NCI-H2107 (cell line): ENCODE results near the gene UQCR11.
"Not testable (repeated sequence)": the region's sequence is repeated elsewhere in the genome, so short reads cannot be mapped to it uniquely, and the experiment has no call there.

Source experiments
- DNase-seq: peaks from one replicate; lab custom pipeline; 2025; lab: John Stamatoyannopoulos, UW

Gene UQCR11

DNA sequence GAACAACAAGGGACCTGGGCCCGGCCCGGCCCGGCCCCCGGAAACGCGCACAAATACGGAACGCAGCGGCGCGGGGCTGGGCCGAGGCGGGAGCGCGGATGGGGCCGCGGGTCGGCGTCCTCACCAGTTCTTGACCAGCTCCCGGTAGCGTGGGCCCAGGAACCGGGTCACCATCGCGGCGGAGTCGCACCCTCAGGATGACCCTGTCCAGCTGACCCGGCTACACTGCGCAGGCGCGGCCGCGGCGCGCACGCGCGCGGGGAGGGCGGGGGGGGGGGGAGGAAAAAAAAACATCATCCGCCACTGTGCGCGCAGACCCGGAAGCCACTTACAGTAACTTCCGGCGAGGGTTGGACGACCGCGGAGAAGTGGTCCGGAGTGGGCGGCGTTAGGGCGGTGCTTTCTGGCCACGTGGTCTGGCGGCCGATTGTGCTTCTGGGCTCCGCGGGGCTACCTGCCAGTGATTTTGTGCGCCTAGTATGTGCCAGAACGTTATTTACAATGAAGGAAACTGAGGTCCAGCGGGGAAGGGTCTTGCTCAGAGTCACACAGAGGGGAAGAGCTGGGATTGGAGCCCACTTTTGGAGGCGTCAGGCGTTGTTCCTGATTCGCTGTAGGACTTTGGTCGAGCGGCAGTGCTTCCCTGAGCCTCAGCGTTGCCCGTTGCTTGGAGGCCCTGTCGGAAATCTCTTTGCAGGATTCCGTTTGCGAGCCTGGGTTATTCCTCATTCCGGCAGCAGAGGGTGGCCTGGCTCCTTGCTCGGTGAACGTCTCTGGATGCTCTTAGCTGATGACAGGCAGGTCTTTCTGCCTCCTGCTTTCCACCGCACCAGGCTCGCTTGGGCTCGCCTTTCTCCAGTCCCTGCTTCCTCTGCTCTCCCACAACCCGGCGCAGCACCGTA, at the start of gene UQCR11:
UQCR11 (minus strand) TSS at position 227 of the 902 bp plus-strand sequence; CDS start at position 174, 53 bp downstream.
- peak; percentile 81 for DNase-seq

DNA sequence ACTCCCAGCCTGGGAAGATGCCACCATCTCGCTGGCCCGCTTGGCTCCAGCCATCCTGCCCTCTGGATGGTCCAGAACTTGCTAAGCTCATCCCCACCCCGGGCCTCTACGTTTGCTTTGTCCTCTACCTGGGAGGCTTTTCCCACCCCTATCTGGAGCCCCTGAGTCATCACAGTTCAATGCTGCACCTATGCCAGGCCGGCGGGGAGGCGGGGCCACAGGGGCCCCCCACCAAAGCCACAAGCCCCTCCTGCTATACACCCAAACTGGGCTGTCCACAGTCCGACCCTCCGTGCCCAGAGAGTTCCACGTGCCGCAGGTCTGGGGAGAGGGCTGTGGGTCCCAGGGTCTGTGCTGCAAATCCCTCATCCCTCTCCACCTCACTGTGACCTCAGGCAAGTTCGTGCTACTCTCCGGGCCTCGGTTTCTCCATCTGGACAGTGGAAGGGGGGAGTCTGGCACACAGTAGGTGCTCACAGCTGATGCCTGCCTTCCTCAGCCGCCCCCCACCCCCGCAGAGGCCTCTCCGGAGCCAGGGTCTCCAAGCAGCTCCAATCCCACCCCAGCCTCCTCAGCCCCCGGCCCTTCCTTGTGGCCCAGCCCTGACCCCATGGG, 49.0 kb upstream of the UQCR11 start:
- no peak for DNase-seq

- no peak for DNase-seq
Observed at GRCh38 chr19:1653300-1653628, 48.0 kb upstream of the UQCR11 start.

- peak; percentile 95 for DNase-seq
Observed at GRCh38 chr19:1652471-1653299, 47.4 kb upstream of the UQCR11 start, which contains the start of gene TCF3. Gene TCF3 (minus strand): TSS chr19:1652615. CDS start chr19:1650248, 2,367 bp downstream.

- DNase-seq: no peak
Observed at GRCh38 chr19:1651568-1652291, 46.5 kb upstream of the UQCR11 start.

- DNase-seq: no peak
Observed at GRCh38 chr19:1650650-1651567, 45.6 kb upstream of the UQCR11 start.

DNA sequence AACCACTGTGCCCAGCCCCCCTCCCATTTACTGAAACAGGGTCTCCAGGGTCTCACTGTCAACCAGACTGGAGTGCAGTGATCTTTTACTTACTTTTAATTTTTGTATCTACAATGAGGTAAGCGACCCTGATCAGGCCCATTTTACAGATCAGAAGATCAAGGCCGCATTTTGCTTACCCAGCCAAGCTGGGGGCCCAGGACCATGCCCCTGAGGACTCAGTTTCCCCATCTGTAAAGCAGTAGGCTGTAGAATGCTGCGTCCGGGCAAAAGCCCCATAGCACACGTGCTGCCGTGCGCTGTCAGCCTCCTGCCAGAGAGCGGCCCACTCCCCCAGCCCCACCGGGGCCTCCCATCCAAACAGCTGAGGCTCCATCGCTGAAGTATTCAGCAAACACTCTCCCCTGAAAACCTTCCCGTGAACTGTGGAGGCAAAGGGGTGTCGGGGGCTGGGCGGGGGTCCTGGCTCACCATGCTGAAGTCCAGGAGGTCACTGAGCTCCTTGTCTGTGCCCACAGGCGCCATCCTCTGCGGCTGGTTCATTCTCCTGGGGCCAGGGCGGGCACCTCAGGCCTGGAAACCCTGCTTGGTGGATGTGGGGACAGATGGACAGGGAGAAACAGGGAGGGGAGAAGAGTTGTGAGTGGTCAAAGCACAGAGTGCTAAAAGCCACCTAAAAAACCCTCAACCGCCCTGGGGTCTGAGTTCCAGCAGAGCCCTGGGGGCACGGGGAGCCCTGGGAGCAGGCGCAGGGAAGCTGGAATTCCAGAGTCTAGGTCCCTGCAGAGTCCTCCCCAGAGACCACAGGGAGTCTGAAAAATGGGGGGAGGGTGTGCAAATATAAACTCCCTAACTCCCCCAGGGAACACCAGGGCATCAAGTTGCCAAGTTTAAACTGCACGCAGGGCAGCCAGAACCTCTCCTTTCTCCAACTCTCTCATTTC, 44.7 kb upstream of the UQCR11 start:
- no peak for DNase-seq

- DNase-seq: no peak
Observed at GRCh38 chr19:1648920-1649541, 43.8 kb upstream of the UQCR11 start.

DNA sequence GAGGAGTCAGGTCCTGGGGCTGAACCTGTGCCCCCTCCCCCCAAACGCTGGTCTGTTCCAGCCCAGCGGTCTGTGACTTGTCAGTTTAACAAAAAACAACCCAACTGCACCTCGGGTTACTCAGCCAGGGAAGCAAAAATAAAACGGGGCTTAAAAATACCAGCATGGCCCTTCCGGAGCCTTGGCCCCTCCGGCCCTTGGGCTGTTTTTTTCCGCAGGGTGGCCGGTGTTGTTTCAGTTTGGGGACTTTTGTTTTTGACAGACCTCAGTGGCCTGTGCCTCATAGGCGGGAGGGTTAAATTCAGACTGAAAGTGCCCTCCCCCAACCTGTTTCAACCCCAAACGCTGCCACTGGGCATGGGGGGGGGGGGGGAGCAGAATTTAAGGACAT, 43.2 kb upstream of the UQCR11 start:
- no peak for DNase-seq

DNA sequence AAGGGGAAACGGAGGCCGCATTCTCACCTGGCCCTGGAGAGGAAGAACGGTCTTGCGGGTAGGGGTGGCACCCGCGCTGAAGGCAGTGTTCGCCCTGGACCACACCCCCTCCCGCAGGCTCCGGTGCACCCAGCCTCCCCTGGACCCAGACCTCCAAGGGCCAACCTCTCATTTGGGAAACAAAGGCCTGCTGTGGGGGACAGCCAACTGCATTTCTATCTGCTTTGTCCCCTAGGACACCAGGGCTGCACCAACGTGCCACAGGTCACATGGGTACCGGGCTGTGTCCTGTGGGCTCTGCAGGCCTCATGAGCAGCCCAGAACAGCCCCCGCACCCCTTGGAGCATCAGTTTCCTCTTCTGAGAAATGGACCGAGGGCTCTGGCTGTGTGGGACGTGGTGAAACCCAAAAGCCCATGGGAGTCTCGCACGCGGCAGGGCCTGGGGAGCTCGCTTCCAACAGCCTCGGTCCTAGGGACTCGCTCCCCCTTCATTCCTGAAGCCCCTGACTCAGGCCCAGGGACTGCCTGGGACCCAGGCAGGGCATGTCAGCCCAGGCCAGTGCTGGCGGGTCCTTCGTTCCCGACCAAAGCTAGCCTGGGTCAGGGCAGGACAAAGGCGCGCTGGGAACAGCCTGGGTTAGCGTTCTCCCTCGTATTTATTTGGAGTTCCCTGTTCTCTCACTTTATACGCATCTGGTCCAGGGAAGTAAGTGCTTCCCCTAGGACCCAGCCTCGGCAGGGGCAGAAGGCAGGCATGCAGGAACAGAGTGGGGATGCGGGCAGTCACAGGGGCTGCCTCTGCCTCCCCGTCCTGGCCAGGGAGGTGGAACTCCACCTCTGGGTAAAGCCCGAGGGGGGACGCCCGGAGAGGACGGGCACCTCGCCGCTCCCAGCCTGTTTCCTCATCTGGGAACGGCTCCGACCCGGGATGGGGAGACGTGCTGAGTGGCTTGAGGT, 42.5 kb upstream of the UQCR11 start:
- no peak for DNase-seq

- no peak for DNase-seq
Observed at GRCh38 chr19:1646659-1647453, 41.6 kb upstream of the UQCR11 start.

DNA sequence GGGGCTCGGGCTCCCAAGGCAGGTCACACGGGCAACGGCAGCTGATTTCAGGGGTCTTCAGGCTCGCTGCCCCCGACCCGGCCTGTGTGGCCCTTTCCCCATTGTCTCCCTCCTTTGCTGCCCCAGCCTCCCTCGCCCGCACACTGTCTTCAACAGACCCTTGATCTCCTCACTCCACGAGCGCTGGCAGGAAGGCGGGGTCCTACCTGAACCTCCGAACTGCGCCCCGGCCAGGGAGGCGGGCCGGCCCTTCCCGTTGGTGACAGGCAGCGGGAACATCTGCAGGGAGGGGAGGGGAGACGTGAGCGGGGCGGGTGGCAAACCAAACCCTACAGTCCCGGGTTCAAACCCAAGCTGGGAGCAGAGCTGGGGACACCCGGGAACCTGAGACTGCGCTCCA, 40.9 kb upstream of the UQCR11 start:
- no peak for DNase-seq

- DNase-seq: no peak
Observed at GRCh38 chr19:1645299-1645698, 40.0 kb upstream of the UQCR11 start.

DNA sequence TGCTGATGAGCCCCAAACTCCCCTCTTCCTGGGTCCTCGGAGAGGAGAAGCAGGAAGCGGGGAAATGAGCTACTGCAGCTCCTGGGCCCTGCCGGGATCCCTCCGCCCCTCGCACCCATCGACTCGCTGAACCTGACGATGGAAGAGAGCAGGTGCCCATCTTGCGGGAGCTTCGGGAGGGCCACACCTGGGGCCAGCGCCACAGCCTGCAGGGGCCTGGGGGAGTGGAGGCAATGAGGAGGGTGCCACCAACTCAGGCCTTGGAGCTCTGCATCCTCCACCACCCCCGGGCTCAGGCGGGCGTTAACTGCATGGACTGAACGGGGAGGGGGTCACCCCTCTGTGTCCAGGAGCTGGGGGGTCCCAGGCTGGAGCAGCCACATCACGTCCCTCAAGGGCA, 38.8 kb upstream of the UQCR11 start:
- no peak for DNase-seq

DNA sequence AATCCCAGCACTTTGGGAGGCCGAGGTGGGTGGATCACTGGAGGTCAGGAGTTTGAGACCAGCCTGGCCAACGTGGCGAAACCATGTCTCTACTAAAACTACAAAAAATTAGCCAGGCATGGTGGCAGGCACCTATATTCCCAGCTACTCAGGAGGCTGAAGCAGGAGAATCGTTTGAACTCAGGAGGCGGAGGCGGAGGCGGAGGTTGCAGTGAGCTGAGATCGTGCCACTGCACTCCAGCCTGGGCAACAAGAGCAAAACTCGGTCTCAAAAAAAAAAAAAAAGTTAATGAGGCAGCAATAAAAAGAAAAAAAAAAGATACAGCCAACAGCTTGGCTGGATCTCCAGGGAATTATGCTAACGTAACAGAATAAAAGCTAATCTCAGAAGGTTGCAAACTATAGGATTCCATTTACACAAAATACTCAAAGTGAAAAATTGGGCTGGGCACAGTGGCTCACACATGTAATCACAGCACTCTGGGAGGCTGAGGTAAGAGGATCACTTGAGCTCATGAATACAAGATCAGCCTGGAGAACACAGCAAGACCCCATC, 35.7 kb upstream of the UQCR11 start:
- not testable (repeated sequence) for DNase-seq

DNA sequence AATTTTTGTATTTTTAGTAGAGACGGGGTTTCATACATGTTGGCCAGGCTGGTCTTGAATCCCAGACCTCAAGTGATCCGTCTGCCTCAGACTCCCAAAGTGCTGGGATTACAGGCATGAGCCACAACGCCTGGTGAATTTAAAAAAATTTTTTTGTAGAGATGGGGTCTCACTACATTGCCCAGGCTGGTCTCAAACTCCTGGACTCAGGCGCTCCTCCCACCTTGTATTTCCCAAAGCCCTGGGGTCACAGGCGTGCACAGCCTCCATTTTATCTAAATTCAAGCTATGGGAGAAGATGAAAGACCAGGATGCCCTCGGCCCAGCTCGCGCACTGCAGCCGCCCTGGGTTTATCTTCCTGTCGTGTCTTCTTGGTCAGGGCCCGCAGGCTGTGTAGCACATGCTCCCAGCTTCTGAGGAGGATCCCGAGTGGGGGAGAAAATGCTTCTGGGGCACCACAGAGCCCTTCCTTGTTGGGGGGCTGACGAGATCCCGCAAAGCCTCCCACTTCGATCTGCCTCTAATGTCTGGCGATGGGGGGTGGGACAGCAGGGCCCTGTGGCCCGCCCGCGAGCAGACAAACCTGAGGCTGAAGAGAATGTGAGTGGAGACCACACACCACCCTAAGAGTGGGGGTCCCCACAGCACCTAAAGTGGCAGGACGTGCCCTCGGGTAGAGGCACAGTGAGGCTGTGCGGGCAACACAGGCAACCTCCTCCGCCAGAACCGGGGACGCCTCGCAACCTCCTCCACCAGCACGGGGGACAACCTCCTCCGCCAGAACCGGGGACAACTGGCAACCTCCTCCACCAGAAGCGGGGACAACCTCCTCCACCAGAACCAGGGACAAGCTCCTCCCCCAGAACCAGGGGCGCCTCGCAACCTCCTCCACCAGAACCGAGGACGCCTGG, 31.3 kb upstream of the UQCR11 start:
- DNase-seq: no peak
